ENCODE measurements around the gene UQCR11. TPM values are rescaled to one million over a fixed set of nuclear protein-coding genes. Genes with fewer than 3 reads are reported as not detected.

UQCR11 gene
- polyA plus RNA-seq, 1 donor (not counting 4 experiments of a cell fraction or from before 2014, with no cell fraction given): 327 TPM

DNA sequence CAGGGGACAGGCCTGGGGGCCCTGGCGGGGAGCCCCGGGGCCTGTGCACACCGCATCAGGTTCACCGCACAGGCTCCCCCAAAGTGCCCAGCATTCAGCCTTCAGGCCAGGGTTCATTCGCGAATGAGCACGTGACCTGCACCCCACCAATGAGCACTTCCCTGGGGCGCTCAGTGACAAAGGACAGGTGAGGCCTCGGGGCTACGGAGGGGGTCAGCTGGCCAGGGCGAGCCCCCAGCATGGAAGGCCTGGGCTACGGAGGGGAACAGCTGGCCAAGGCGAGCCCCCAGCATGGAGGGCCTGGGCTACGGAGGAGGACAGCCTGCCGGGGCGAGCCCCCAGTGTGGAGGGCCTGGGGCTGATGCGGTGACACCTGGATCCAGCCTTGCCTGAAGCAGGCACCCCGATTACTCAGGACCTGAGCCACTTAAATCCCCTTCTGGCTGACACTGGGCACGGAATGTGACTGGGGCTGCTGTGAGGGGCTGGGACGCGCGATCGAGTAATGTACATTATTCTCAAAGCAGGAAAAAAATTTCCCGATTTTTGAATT lies 24.1 kb upstream of the UQCR11 start:
- dilution Hi-C loops (cut with MboI; ENCODE audit: extremely low pct_ligation_motif_present, low sequenced_read_pairs): no loop called here
- Histone ChIP-seq H3K9ac (ENCODE audit: control insufficient read depth, extremely low read depth, insufficient read depth, low read length) (no peak overlapping the region), H3K36me3 (ENCODE audit: control insufficient read depth in 2 of 2, extremely low read depth in 1 of 2, insufficient read depth in 2 of 2, low read length in 2 of 2) (peaks cover 9 to 27% of the 10 kb centered on the region in 2 experiments), H3K9me3 (ENCODE audit: control insufficient read depth, low read depth, low read length) (no peaks in the 10 kb centered on the region), H3K27me3 (ENCODE audit: control insufficient read depth, extremely low read depth, insufficient read depth, low read length) (no peaks in the 10 kb centered on the region), H3K27ac (ENCODE audit: control insufficient read depth, insufficient read depth, low read length) (no peak overlapping the region), H3K4me3 (ENCODE audit: control insufficient read depth in 2 of 3, extremely low read depth in 1 of 3, insufficient read depth in 2 of 3, low read depth in 1 of 3, low read length in 3 of 3) (no peak overlapping the region), H3K9me1 (ENCODE audit: control insufficient read depth, extremely low read depth, insufficient read depth, low read length) (no peaks in the 10 kb centered on the region), H3K79me2 (ENCODE audit: control insufficient read depth, insufficient read depth, low read length) (no peaks in the 10 kb centered on the region), H4K20me1 (ENCODE audit: control insufficient read depth, extremely low read depth, insufficient read depth, low read length) (no peaks in the 10 kb centered on the region), H2AFZ (ENCODE audit: control insufficient read depth, low read length) (no peak overlapping the region), H3K4me1 (ENCODE audit: control insufficient read depth, extremely low read depth, insufficient read depth, low read length) (no peaks in the 10 kb centered on the region), H3K4me2 (ENCODE audit: control insufficient read depth, extremely low read depth, insufficient read depth, low read depth, low read length) (no peak overlapping the region)
- no peak for FAIRE-seq
- TF ChIP-seq EZH2 (IDR thresholded peaks at IDR 0.05; ENCODE audit: low read length): no peak
- TF ChIP-seq, protein P1, sequence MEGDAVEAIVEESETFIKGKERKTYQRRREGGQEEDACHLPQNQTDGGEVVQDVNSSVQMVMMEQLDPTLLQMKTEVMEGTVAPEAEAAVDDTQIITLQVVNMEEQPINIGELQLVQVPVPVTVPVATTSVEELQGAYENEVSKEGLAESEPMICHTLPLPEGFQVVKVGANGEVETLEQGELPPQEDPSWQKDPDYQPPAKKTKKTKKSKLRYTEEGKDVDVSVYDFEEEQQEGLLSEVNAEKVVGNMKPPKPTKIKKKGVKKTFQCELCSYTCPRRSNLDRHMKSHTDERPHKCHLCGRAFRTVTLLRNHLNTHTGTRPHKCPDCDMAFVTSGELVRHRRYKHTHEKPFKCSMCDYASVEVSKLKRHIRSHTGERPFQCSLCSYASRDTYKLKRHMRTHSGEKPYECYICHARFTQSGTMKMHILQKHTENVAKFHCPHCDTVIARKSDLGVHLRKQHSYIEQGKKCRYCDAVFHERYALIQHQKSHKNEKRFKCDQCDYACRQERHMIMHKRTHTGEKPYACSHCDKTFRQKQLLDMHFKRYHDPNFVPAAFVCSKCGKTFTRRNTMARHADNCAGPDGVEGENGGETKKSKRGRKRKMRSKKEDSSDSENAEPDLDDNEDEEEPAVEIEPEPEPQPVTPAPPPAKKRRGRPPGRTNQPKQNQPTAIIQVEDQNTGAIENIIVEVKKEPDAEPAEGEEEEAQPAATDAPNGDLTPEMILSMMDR (optimal IDR thresholded peaks at IDR 0.05 in 1 of 3, IDR thresholded peaks at IDR 0.05 in 1 of 3, conservative IDR thresholded peaks at IDR 0.05 in 1 of 3; ENCODE audit: extremely low read depth in 1 of 3, insufficient read depth in 2 of 3, low read length in 3 of 3): no peak
- DNase-seq (ENCODE audit: low read depth, low spot score): no peak

DNA sequence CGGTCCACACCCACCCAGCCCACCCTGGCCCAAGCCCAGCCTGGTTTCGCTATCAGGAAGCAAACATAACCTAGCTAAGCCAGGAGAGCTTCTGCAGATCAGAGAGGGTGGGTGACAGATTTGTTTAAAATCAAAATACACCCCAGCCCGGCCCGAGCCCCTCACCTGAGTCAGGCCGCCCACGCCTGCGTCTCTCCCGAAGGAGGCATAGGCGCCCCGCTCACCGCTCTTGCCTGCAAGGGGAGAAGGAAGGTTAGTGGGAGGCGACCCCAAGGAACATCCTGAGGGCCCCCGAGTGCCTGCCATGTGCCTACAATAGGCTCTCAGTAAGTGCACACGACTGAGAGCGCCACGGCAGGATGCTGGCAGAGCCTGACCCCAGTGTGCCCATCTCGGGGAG lies 21.9 kb upstream of the UQCR11 start:
- H3K4me1 ChIP-seq (ENCODE audit: control insufficient read depth, extremely low read depth, insufficient read depth, low read length): no peaks in the 10 kb centered on the region
- H3K9me3 ChIP-seq (ENCODE audit: control insufficient read depth, low read depth, low read length): no peaks in the 10 kb centered on the region
- H3K4me2 ChIP-seq (ENCODE audit: control insufficient read depth, extremely low read depth, insufficient read depth, low read depth, low read length): no peak overlapping the region
- no peak for FAIRE-seq
- peaks cover 24 to 32% of the 10 kb centered on the region in 2 experiments for H3K36me3 ChIP-seq (ENCODE audit: control insufficient read depth in 2 of 2, extremely low read depth in 1 of 2, insufficient read depth in 2 of 2, low read length in 2 of 2)
- H3K9ac ChIP-seq (ENCODE audit: control insufficient read depth, extremely low read depth, insufficient read depth, low read length): no peak overlapping the region
- H3K27me3 ChIP-seq (ENCODE audit: control insufficient read depth, extremely low read depth, insufficient read depth, low read length): no peaks in the 10 kb centered on the region
- H3K4me3 ChIP-seq (ENCODE audit: control insufficient read depth in 2 of 3, extremely low read depth in 1 of 3, insufficient read depth in 2 of 3, low read depth in 1 of 3, low read length in 3 of 3): no peak overlapping the region
- no peaks in the 10 kb centered on the region for H4K20me1 ChIP-seq (ENCODE audit: control insufficient read depth, extremely low read depth, insufficient read depth, low read length)
- no peaks in the 10 kb centered on the region for H3K9me1 ChIP-seq (ENCODE audit: control insufficient read depth, extremely low read depth, insufficient read depth, low read length)
- H2AFZ ChIP-seq (ENCODE audit: control insufficient read depth, low read length): no peak overlapping the region
- no peak for DNase-seq (ENCODE audit: low read depth, low spot score)
- no peak overlapping the region for H3K27ac ChIP-seq (ENCODE audit: control insufficient read depth, insufficient read depth, low read length)
- TF ChIP-seq, protein P1 (optimal IDR thresholded peaks at IDR 0.05 in 1 of 3, IDR thresholded peaks at IDR 0.05 in 1 of 3, conservative IDR thresholded peaks at IDR 0.05 in 1 of 3; ENCODE audit: extremely low read depth in 1 of 3, insufficient read depth in 2 of 3, low read length in 3 of 3): no peak
- no peak for TF ChIP-seq EZH2 (IDR thresholded peaks at IDR 0.05; ENCODE audit: low read length)
- H3K79me2 ChIP-seq (ENCODE audit: control insufficient read depth, insufficient read depth, low read length): no peaks in the 10 kb centered on the region
- dilution Hi-C loops (cut with MboI; ENCODE audit: extremely low pct_ligation_motif_present, low sequenced_read_pairs): no loop called here
